Astrocyte (in vitro differentiated cells and primary cell): ENCODE measurements around the gene PTPRM.

Source experiments
- EZH2 ChIP-seq: IDR thresholded peaks from 2 replicates; pipeline ENCODE4 v1.6.1; 2012; ENCODE audit warnings: mild to moderate bottlenecking, low read length, inconsistent platforms; ENCODE audit not compliant: insufficient read depth
- TF ChIP-seq, protein P1 (sequence below): IDR thresholded peaks from 2 replicates; pipeline ENCODE4 v1.5.1; 2011; ENCODE audit warnings: low read depth, mild to moderate bottlenecking, inconsistent platforms, low read length, moderate library complexity; ENCODE audit not compliant: insufficient read depth

DNA sequence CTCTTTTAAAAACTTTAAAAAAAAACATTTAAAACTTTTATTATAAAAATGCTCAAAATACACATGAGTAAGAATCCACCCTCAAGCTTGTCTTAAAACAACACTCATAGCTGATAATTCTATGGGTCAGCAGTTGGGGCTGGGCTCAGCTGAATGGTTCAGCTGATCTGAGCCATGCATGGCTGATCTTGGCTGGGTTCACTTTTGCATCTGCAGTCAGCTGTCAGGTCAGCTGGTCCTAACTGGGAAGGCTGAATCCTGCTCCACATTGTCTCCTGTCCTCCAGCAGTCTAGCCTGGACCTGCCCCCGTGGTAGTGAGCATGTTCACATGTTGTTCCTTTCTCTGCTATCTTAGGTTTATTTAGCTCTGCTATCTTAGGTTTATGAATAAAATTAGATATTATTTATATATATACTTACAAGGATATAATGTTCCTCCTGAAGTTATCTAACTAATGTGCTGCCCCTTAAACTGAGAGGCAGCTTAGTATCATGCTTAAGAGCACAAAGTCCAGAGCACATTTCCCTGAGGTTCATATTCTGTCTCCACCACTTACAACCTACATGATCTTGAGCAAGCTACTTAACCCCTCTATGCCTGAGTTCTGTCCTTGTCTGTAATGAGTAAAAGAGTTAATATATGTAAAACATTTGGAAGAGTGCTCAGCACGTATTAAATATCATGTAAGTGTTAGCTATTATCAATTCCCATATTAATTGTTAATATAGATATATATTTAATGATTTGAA lies 309.4 kb downstream of the PTPRM start:
- TF ChIP-seq, protein P1, sequence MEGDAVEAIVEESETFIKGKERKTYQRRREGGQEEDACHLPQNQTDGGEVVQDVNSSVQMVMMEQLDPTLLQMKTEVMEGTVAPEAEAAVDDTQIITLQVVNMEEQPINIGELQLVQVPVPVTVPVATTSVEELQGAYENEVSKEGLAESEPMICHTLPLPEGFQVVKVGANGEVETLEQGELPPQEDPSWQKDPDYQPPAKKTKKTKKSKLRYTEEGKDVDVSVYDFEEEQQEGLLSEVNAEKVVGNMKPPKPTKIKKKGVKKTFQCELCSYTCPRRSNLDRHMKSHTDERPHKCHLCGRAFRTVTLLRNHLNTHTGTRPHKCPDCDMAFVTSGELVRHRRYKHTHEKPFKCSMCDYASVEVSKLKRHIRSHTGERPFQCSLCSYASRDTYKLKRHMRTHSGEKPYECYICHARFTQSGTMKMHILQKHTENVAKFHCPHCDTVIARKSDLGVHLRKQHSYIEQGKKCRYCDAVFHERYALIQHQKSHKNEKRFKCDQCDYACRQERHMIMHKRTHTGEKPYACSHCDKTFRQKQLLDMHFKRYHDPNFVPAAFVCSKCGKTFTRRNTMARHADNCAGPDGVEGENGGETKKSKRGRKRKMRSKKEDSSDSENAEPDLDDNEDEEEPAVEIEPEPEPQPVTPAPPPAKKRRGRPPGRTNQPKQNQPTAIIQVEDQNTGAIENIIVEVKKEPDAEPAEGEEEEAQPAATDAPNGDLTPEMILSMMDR: no peak
- no peak for TF ChIP-seq EZH2
